GM12872 (cell line): ENCODE results near the gene PHB1.

Source experiments
- TF ChIP-seq, protein P1 (sequence below): IDR thresholded peaks from 3 replicates; pipeline ENCODE4 v1.5.1; 2011; ENCODE audit warnings: low read depth, mild to moderate bottlenecking, low read length, moderate library complexity; ENCODE audit not compliant: insufficient read depth

PHB1 gene

DNA sequence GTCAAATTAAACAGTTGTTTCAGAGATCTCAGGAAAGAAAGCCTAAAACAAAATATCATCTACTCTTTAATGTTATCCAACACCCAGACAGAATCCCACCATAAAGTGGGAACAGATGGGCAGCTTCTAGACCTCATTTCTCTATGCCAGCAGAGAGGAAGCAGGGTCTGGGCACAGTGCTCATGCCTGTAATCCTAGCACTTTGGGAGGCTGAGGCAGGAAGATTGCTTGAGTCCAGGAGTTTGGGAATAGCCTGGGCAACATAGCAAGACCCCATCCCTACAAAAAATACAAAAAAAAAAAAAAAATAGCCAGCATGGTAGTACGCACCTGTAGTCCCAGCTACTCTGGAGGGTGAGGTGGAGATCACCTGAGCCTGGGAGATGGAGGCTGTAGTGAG is 39.1 kb downstream of the PHB1 start:
- TF ChIP-seq, protein P1, sequence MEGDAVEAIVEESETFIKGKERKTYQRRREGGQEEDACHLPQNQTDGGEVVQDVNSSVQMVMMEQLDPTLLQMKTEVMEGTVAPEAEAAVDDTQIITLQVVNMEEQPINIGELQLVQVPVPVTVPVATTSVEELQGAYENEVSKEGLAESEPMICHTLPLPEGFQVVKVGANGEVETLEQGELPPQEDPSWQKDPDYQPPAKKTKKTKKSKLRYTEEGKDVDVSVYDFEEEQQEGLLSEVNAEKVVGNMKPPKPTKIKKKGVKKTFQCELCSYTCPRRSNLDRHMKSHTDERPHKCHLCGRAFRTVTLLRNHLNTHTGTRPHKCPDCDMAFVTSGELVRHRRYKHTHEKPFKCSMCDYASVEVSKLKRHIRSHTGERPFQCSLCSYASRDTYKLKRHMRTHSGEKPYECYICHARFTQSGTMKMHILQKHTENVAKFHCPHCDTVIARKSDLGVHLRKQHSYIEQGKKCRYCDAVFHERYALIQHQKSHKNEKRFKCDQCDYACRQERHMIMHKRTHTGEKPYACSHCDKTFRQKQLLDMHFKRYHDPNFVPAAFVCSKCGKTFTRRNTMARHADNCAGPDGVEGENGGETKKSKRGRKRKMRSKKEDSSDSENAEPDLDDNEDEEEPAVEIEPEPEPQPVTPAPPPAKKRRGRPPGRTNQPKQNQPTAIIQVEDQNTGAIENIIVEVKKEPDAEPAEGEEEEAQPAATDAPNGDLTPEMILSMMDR = no peak

DNA sequence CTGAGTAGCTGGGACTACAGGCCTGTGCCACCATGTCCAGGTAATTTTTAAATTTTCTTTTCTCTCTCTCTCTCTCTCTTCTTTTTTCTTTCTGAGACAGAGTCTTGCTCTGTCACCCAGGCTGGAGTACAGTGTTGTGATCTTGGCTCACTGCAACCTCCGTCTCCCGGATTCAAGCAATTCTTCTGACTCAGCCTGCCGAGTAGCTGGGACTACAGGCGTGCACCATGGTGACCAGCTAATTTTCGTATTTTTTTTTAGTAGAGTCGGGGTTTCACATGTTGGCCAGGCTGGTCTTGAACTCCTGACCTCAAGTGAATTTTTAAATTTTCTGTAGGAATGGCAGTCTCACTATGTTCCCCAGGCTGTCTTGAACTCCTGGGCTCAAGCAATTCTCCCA is 41.6 kb downstream of the PHB1 start:
- TF ChIP-seq, protein P1 = no peak

DNA sequence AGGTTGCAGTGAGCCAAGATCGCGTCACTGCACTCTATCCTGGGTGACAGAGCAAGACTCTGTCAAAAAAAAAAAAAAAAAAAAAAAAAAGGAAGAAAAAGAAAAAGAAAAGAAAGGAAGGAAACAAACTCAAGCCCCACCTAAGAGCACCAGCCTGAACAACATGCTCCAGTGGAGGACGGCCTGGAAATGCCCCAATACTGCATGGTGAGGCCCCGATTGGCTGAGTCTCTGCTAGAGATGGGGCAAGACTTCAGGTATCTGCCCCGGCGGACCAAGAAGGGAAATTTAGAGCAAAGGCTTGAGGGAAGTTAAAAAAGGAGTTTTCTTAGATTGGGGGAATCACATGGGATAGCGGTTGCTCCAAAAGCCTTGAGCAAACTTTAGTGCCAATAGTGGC is 42.3 kb downstream of the PHB1 start:
- TF ChIP-seq, protein P1 = no peak

DNA sequence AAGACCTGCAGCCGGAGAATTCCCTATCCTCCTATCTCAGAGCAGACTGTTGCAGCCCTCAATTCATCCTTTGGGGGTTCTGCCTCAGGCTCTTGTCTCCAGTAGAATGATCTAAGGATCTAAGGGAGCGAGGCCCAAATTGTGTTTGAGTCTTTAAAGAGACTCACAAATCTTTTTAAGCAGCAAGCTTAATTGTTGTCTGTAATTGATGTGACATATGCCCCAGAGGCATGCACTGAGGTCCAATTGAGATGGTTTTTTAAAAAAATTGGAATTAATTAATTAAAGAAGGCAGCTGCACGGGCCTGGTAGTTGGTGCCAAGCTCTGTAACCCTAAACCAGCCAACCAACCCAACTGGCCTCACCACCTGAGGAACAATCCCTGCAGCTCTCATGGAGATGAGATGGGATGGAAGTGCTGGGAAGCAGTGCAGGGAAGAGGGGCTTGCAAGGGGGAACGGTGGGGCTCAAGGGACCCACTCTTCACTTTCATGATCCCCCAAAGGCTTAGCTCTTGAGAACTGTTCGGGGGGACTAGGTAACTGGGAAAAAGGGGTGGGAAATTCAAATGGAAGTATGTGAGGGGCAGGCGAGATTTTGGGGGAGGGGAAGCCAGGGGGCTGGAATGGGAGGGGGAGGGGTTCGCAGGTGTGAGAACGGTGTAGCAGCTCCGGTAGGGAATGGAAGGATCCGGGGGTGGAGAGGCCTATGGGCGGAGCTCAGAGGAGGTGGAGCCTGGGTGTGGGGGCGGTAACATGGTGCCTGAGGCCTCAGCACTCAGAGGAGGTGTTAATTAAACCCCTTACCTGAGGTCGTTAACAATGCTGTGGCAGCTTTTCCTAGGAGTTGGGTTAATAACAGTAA is 43.5 kb downstream of the PHB1 start:
- TF ChIP-seq, protein P1 = no peak

DNA sequence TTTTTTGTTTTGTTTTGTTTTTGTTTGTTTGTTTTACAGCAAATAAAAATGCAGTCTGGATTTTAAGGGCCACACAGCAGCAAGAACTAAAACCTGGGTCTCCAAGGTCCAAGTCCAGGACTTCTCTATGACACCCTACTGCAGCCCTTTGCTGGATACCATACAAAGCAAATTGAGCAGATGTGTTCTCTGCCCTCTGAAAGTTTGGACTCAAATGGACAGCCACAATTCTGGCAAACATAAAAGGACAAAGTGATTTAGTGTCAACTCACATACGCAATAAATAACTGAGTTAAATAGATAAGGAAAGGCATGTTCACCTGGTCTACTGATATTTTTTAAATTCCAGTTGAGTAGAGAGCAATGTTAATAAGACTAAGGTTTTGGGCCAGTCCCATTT is 44.9 kb downstream of the PHB1 start:
- TF ChIP-seq, protein P1 = no peak

DNA sequence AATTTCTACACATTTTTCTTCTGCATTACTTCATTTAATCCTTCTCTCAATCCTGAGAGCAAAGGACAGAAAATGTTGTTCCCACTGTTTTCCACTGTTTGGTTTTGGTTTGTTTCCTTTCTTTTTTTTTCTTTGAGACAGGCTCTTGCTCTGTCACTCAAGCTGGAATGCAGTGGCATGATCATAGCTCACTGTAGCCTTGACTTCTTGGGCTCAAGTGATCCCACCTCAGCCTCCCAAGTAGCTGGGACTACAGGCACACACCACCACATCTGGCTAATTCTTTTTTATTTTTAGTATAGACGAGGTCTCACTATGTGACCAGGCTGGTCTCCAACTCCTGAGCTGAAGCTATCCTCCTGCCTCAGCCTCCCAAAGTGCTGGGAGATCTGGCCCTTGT is 45.6 kb downstream of the PHB1 start:
- TF ChIP-seq, protein P1 = no peak

DNA sequence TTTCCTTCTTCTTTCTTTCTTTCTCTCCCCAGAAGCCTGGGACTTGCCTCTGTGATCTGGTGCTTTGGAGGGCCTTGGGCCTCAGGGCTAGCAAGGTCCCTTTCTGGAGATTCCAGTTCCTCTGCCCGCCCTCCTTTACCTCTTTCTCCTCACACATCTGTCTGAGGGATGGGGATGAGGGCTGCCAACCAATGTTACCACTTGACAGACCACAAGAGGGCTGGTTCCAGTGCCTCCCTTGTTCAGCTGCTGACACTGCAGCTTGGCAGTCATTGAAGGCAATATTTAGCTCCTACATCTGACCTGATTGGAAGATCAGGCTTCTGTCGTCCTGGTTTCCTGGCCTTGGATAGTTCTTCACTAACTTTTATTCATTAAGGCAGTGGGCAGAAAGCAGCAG is 49.0 kb downstream of the PHB1 start:
- TF ChIP-seq, protein P1 = peak; percentile 31; the same call in 1 of the 3 replicates

DNA sequence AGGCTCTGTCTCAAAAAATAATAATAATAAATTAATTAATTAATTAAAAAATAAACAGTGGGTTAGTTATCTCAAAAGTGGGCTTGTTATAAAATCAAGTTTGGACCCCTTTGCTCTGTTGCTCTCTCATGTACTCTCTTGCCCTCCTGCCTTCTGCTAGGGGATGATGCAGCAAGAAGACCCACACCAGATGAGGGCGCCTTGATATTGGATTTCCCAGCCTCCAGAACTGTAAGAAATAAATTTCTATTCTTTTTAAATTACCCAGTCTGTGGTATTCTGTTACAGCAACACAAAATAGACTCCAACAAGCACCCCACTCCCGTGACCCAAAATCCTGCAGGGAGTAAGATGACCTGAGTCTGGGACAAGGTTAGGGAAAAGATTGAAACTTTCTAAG is 50.6 kb downstream of the PHB1 start:
- TF ChIP-seq, protein P1 = no peak
